ENCODE data around the gene HDAC3. TPM values are rescaled to one million over a fixed set of nuclear protein-coding genes. Genes with fewer than 3 reads are reported as not detected.

HDAC3 gene
- total RNA-seq = 10 to 100 TPM; 21.0 to 22.2 TPM

DNA sequence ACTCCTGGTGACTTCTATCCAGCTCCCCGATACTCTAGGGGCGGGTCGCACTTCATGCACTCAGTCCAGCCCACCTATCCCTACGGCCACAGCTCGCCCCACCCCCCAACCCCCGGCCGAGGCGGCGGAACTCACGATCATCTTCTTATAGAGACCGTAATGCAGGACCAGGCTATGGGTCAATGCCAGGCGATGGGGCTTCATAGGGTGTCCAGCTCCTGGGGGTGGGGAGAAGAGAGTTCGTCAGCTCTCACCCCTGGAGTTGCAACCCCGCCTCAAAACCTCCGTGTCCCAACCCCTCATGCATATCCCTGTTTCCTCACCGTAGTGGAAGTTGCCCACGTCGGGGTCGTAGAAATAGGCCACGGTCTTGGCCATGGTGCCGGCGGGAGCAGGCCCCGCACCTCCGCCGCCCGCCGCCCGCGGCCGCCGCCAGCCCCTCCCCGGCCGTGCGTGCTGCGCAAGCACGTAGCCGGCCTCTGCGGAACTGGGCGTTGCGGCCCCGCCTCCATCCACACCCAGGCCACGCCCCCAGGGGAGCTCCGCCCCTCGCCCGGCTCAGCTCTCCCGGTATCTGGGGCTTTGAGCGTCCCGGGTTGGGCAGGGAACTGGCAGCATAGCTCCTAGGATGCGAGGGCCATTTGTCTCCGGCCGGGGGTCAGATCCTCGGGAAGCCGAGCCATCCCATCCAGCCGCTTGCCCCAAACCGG is at the start of gene HDAC3, which contains the start of gene RELL2:
TSS of gene HDAC3 (minus strand) at position 437 of the 710 bp plus-strand sequence. CDS start at position 378, 59 bp downstream.
TSS of gene RELL2 (plus strand) at position 585 of the 710 bp plus-strand sequence. CDS start 1,229 bp downstream, outside the sequence.
- Histone ChIP-seq H3K4me1 (peaks cover 0 to 35% of the 10 kb centered on the region in 2 donors), H3K27ac (peak within 1 kb of the TSS; percentile 74), H3K4me3 (peak within 1 kb of the TSS; percentile 75 to 79), H3K36me3 (peaks cover under 1% of the 10 kb centered on the region), H3K27me3 (no peaks in the 10 kb centered on the region), H3K9me3 (no peaks in the 10 kb centered on the region)
- TF ChIP-seq, protein P1, sequence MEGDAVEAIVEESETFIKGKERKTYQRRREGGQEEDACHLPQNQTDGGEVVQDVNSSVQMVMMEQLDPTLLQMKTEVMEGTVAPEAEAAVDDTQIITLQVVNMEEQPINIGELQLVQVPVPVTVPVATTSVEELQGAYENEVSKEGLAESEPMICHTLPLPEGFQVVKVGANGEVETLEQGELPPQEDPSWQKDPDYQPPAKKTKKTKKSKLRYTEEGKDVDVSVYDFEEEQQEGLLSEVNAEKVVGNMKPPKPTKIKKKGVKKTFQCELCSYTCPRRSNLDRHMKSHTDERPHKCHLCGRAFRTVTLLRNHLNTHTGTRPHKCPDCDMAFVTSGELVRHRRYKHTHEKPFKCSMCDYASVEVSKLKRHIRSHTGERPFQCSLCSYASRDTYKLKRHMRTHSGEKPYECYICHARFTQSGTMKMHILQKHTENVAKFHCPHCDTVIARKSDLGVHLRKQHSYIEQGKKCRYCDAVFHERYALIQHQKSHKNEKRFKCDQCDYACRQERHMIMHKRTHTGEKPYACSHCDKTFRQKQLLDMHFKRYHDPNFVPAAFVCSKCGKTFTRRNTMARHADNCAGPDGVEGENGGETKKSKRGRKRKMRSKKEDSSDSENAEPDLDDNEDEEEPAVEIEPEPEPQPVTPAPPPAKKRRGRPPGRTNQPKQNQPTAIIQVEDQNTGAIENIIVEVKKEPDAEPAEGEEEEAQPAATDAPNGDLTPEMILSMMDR (IDR thresholded peaks at IDR 0.05) = no peak
- peak; percentile 89 for DNase-seq (ENCODE audit: low spot score)

DNA sequence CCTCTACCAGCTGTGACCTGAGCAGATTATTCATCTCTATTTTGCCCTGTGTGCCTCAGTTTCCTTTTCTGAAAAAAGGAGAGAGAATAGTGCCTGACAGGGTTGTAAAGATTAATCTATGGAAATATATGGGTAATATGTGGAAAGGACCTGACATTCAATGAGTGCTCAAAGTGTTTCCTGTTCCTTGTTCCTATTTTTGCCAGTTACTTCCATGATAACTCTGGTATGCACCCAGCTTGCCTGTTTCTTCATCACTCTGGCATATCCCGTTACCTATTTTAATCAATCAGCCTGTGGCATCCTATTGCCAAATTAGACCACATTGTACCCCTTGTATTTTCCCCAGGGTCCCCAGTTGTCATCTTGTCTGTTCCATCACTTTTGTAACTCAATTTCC is 48.9 kb upstream of the HDAC3 start:
- Histone ChIP-seq H3K36me3 (no peaks in the 10 kb centered on the region), H3K27me3 (no peaks in the 10 kb centered on the region), H3K4me1 (peaks cover 0 to 30% of the 10 kb centered on the region in 2 donors), H3K27ac (no peak overlapping the region), H3K4me3 (no peak overlapping the region), H3K9me3 (no peaks in the 10 kb centered on the region)
- DNase-seq (ENCODE audit: low spot score) = no peak
- TF ChIP-seq, protein P1 (IDR thresholded peaks at IDR 0.05) = no peak

DNA sequence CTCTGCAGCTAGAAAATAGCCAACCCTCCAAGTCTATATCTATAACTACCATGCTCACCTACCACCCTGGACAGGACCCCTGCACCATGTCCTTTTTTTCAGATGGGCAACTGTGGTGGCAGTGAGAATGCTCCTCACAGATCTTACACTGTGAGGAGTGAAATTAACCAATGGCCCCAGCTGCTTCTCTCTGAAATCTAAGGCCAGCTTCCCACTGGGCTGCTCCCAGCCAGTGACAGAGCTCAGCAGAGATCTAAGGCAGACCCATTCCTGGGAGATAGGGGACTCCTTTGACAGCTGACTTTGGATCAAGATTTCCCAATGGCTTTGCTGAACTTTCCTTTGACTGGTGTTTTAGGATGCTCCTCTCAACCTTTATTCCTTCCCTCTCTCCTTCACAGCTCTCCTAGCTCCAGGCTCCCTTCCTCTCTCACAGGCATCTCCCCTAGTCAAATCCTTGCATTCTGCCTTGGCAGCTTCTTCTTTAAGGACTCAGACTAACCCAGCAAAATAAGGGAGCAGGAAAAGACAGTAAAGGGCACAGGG is 47.0 kb upstream of the HDAC3 start:
- DNase-seq (ENCODE audit: low spot score) = no peak

DNA sequence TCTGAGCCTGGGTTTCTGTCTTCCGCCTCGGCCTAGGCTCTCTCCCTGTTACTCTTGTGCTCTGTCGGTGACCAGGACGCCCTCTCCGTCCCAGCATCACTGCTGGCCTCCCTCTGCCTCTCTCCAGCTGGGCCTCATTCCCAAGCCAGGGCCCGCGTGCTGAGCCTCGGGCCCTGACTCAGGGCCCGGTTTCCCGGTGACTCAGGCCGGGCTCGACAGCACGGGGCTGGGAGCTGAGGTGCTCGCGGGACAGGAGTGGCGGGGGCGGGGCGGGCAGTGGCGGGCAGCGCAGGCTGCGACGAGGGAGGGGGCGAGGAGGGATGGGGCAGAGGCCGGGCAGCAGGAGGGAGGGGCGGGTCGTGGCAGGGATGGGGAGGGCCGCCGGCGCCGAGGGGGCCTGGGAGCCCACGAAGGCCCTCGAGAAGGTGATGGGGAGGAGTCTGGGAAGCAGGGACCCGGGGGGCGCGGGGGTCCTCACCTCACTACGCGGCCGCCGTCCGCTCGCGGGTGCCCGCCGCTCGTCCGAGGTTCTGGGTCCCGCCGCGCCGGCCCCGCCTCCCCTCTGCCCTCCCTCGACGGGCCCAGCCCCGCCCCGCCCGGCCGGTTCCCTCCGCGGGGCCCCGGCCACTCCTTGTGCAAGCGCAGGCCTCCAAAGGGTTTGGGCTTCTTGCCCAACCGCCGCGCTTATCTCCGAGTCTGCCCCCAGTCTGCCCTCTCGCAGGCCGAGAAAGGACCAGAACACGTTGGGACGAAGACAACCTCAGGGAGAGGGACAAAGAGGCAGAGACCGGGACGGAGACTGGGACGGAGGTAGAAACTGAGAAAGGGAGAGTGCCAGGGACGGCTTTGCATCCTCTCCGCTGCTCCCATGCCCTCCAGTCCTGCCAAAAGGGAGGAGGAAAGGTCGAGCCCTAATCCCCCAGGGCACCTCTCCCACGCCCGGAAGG is 45.3 kb upstream of the HDAC3 start, which contains the start of gene ARAP3:
TSS of gene ARAP3 (minus strand) at position 536 of the 947 bp plus-strand sequence. CDS start 1,744 bp downstream, outside the sequence.
- H3K9me3 ChIP-seq = no peaks in the 10 kb centered on the region
- H3K27me3 ChIP-seq = no peaks in the 10 kb centered on the region
- peak; percentile 81 for DNase-seq (ENCODE audit: low spot score)
- peaks cover 4% of the 10 kb centered on the region for H3K36me3 ChIP-seq
- peak within 1 kb of the TSS; percentile 73 to 84 for H3K27ac ChIP-seq
- H3K4me3 ChIP-seq = peak within 1 kb of the TSS; percentile 44 to 60
- H3K4me1 ChIP-seq = peaks cover 0 to 34% of the 10 kb centered on the region in 2 donors
- TF ChIP-seq, protein P1 (IDR thresholded peaks at IDR 0.05) = no peak

More for the DNA sequence above, 47.0 kb upstream of the HDAC3 start:
- H3K9me3 ChIP-seq = no peaks in the 10 kb centered on the region
- TF ChIP-seq, protein P1 (IDR thresholded peaks at IDR 0.05) = no peak
- H3K4me1 ChIP-seq = peaks cover 0 to 34% of the 10 kb centered on the region in 2 donors
- H3K27ac ChIP-seq = no peak overlapping the region
- H3K27me3 ChIP-seq = no peaks in the 10 kb centered on the region
- H3K4me3 ChIP-seq = no peak overlapping the region
- H3K36me3 ChIP-seq = peaks cover under 1% of the 10 kb centered on the region

DNA sequence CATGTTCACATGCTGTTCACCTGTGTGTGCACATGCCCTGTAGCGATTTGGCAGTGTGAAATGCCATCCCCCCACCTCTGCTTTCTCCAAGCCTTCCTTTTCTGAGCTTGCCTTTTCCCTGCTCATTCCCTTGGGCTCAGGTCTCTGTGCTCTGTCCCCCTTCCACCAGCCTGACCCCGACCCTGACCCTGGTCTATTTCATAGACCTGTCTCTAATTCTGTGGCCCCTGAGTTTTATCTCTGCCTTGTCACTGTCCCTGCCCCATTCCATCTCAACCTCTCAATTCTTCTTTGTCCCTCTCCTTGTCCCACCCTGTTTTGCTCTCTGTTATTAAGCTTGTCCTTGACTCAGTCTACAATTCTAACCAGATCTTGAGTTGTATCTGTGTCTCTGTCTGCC is 44.6 kb upstream of the HDAC3 start:
- Histone ChIP-seq H3K36me3 (peaks cover 4% of the 10 kb centered on the region), H3K4me3 (peak overlapping the region; percentile 44 to 60), H3K27me3 (no peaks in the 10 kb centered on the region), H3K27ac (peak overlapping the region; percentile 73 to 84), H3K4me1 (peaks cover 0 to 34% of the 10 kb centered on the region in 2 donors), H3K9me3 (no peaks in the 10 kb centered on the region)
- no peak for DNase-seq (ENCODE audit: low spot score)
- TF ChIP-seq, protein P1 (IDR thresholded peaks at IDR 0.05) = no peak

All from right atrium auricular region (tissue), 2 donors.